ENCODE data around the gene BCR. TPM values are rescaled to one million over a fixed set of nuclear protein-coding genes. Genes with fewer than 3 reads are reported as not detected.

The BCR gene
- total RNA-seq, 2 experiments from 2014 or later, result 62.3 to 63.3 TPM

DNA sequence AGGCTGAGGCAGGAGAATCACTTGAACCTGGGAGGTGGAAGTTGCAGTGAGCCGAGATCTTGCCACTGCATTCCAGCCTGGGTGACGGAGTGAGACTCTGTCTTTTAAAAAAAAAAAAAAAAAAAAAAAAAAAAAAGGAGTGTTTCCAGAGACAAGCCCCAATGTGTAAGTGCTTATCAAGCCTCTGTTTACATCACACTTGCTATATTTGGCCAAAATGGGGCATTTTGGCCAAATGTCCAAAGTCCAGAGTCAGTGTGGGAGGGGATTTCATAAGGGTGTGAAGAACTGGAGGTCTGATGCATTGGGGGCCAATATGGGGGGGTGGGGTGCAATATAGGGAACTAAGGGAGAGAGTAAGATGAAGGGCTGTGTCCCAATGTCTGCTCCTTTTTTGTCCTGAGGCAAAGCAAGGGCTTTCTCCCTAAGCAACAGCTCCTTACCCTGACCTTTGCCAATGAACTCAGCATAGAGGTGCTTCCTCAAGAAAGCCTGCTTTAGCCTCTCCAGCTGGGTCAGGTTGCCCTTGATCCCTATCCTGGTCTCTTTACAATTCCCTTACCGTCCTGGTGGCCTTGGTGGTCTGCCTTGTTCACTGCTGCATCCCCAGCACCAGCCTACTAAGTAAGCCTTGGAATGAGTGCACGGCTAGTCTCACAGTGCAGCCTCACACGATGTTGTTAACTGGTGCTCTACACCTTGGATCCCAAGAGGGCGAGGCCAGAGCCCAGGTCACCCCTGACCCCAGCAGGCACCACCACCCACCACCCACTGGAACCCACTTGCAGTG lies 14.1 kb upstream of the BCR start:
- Mint-ChIP-seq H3K4me3 (no peak overlapping the region), H3K27ac (no peak overlapping the region), H3K36me3 (ENCODE audit: low read depth) (no peaks in the 10 kb centered on the region), H3K9me3 (no peaks in the 10 kb centered on the region), H3K27me3 (ENCODE audit: low read depth) (no peaks in the 10 kb centered on the region), H3K4me1 (ENCODE audit: low read depth) (no peaks in the 10 kb centered on the region)
- intact Hi-C loops (cut with micrococcal nuclease), result no loop called here
- DNase-seq, result no peak
- CTCF ChIA-PET, result interaction anchor here (0.6 to 0.7 kb wide), 2 partner anchors 9 to 118 kb away, joined by 3 to 5 read pairs; no protein-coding TSS in a partner anchor

DNA sequence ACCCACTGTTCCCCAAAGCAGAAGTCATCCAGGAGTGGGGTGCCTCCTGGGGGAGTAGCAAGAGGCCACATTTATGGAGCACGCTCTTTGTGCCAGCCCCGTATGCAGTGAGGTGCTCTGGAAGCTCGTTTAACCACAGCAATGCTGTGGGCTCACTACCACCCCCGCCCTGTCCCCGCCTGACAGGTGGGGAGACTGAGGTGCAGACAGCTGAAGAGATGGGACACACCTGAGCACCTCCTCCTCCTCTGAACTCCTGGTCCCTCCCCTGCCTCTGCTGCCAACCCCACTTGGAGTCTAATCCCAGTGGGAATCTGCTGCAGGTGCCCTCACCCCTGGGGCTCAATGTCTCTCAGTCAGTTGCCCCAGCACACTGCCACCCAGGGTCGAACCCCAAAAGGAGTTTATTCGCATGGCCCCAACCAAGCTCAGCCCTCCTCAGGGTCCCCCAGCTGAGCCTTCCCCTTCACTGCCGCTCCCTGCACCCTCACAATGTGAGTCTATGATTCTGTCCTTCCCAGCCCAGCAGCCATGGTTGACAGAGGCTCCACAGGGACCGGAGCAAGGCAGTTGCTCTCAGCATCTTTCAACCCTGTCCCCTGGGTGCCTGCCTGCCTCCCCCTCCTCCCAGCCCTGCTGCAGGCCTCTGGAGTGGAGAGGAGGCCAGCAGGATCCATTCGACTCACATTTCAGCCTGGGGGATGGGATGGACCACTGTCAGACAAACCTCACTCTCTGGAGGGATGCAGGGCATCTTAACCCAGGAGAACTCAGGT lies 13.3 kb upstream of the BCR start:
- Mint-ChIP-seq H3K27me3 (ENCODE audit: low read depth) (no peaks in the 10 kb centered on the region), H3K27ac (no peak overlapping the region), H3K36me3 (ENCODE audit: low read depth) (no peaks in the 10 kb centered on the region), H3K9me3 (no peaks in the 10 kb centered on the region), H3K4me3 (no peak overlapping the region), H3K4me1 (ENCODE audit: low read depth) (no peaks in the 10 kb centered on the region)
- DNase-seq, result no peak
- intact Hi-C loops (cut with micrococcal nuclease), result no loop called here
- CTCF ChIA-PET, result interaction anchor here (0.6 to 0.7 kb wide), 3 partner anchors 9 to 129 kb away, joined by 3 read pairs; no protein-coding TSS in a partner anchor

DNA sequence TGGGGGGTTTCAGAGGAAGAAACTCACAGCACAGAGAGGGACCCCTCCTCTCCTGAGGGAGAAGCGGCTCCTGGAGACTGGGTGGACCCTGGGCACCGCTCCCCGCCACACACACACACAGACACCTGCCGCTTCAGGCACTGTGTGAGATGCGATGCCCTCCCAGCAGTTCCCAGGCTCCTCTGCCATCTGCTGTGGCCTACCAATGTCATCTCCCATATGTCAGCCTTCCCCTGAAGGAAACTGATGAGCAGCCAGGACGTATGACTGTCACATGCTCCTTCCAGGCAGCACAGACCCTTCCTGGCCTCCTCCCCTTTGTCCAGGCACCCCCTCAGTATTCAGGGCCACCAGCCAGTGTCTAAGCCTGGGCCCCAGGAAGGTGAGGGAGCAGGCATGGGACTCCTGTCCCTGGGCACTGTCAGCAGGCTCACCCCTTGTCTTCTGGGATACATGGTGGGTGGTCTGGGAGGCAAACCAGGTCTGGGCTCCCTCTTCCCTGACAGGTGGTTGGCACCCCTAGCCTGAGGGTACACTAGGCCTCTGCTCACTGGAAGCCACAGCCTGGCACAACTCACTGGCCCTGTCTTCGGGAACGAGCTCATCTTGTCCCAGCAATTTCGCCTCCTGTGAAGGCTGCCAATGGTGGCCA lies 11.8 kb upstream of the BCR start:
- no peaks in the 10 kb centered on the region for H3K4me1 Mint-ChIP-seq (ENCODE audit: low read depth)
- H3K27me3 Mint-ChIP-seq (ENCODE audit: low read depth), result no peaks in the 10 kb centered on the region
- no peaks in the 10 kb centered on the region for H3K9me3 Mint-ChIP-seq
- DNase-seq, result no peak
- H3K27ac Mint-ChIP-seq, result no peak overlapping the region
- CTCF ChIA-PET, result interaction anchor here (1.4 to 1.5 kb wide), 2 partner anchors 114 to 217 kb away, joined by 4 to 5 read pairs; no protein-coding TSS in a partner anchor
- H3K36me3 Mint-ChIP-seq (ENCODE audit: low read depth), result no peaks in the 10 kb centered on the region
- intact Hi-C loops (cut with micrococcal nuclease), result no loop called here
- H3K4me3 Mint-ChIP-seq, result no peak overlapping the region

GRCh38 chr22:23169043-23169406 lies 11.3 kb upstream of the BCR start:
- H3K27me3 Mint-ChIP-seq (ENCODE audit: low read depth), result no peaks in the 10 kb centered on the region
- no peak for DNase-seq
- H3K4me1 Mint-ChIP-seq (ENCODE audit: low read depth), result peaks cover 3% of the 10 kb centered on the region
- H3K4me3 Mint-ChIP-seq, result no peak overlapping the region
- CTCF ChIA-PET, result interaction anchor here (0.9 to 1.5 kb wide), 4 partner anchors 10 to 217 kb away, joined by 3 to 5 read pairs (median 4); no protein-coding TSS in a partner anchor
- intact Hi-C loops (cut with micrococcal nuclease), result no loop called here
- no peaks in the 10 kb centered on the region for H3K9me3 Mint-ChIP-seq
- no peaks in the 10 kb centered on the region for H3K36me3 Mint-ChIP-seq (ENCODE audit: low read depth)
- no peak overlapping the region for H3K27ac Mint-ChIP-seq

DNA sequence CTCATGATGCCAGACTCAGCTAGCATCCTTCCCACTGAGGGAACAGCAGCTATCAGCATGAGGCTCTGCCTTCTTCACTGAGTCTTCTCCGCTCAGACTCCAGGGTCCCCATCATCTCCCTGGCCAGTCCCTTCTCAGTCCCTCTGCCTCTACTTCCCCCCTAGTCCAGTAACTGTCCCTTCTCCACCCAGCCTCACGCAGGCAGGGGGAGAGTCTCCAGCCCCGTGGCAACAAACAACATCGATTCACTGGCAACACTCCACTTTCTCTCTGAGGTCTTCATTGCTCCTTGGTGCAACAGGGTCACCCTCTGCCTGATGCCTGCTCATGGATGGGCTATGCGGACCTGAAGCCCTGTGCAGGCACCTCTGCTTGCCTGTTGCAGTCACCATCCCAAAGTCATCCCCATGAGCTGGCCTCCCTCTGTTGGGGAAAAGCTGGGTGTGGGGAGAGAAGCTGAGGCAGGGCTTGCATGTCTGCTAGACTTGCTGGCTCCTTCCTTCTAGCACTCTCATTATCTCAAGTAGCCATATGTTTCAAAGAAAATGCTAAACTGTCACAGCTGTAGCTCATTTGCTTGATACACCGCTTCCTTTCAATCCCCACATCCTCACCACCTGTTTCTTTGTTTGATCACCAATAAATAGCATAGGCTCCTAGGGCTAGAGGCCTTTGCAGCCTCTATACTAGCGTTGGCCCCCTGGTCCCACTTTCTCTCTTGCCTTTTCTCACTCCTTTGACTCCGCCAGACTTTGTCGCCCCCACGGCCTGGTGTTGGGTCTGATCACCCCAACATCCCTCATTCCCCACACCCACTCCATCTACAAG lies 4.3 kb upstream of the BCR start:
- Mint-ChIP-seq H3K27me3 (ENCODE audit: low read depth) (no peaks in the 10 kb centered on the region), H3K9me3 (peaks cover 5% of the 10 kb centered on the region), H3K4me3 (no peak overlapping the region), H3K36me3 (ENCODE audit: low read depth) (no peaks in the 10 kb centered on the region), H3K27ac (no peak overlapping the region), H3K4me1 (ENCODE audit: low read depth) (peaks cover 27% of the 10 kb centered on the region)
- CTCF ChIA-PET, result interaction anchor here (0.6 to 9.2 kb wide), 12 partner anchors 8 to 210 kb away, joined by 3 to 167 read pairs (median 7); partner anchors contain the start of gene RSPH14
- intact Hi-C loops (cut with micrococcal nuclease), result loop anchor here (10.0 kb wide), 1 partner anchor 359 kb away; no protein-coding TSS in a partner anchor
- DNase-seq, result no peak

DNA sequence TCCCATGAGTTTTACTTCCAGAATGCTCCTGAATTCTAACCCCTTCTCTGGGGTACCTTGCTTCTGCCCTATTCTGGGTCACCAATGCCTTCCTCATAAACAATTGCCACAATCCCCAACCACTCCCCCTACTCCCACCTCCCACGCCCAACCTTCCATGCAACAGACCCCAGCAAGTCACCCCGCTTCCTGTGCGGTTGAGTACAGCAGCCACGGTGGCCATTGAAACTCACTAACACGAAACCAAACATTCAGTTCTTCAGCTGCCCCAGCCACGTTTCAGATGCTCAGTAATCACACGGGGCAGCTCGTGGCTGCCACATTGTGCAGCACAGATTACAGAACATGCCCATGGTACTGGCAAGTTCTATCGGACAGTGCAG lies 3.7 kb upstream of the BCR start:
- Mint-ChIP-seq H3K4me1 (ENCODE audit: low read depth) (peaks cover 27% of the 10 kb centered on the region), H3K4me3 (no peak overlapping the region), H3K27me3 (ENCODE audit: low read depth) (no peaks in the 10 kb centered on the region), H3K9me3 (peaks cover 5% of the 10 kb centered on the region), H3K36me3 (ENCODE audit: low read depth) (peaks cover under 1% of the 10 kb centered on the region), H3K27ac (no peak overlapping the region)
- DNase-seq, result no peak
- intact Hi-C loops (cut with micrococcal nuclease), result loop anchor here (10.0 kb wide), 1 partner anchor 358 kb away; no protein-coding TSS in a partner anchor
- CTCF ChIA-PET, result interaction anchor here (0.6 to 9.2 kb wide), 14 partner anchors 9 to 209 kb away, joined by 3 to 167 read pairs (median 4); partner anchors contain the start of gene RSPH14

DNA sequence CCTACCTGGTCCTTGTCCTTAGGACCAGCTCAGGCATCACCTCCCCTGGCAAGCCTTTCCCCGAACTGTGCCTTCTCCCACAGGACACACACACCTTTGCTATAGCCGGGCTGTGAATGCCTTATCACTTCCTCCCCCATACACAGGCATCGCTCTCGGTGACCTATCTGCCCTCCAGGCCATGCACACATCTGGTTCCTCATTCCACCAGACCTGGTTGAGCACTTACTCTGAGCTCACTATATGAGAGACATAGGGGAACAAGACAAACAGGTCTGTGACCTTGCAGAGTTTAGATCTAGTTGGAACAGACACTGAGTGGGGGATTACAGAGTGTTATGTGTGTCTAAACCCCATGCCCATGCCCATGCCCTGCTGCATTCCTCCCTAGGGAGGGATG lies 3.1 kb upstream of the BCR start:
- no peak overlapping the region for H3K27ac Mint-ChIP-seq
- CTCF ChIA-PET, result interaction anchor here (0.9 to 9.2 kb wide), 12 partner anchors 9 to 209 kb away, joined by 3 to 167 read pairs (median 5); no protein-coding TSS in a partner anchor
- no peaks in the 10 kb centered on the region for H3K27me3 Mint-ChIP-seq (ENCODE audit: low read depth)
- intact Hi-C loops (cut with micrococcal nuclease), result loop anchor here (10.0 kb wide), 1 partner anchor 358 kb away; no protein-coding TSS in a partner anchor
- no peak for DNase-seq
- peaks cover 6% of the 10 kb centered on the region for H3K36me3 Mint-ChIP-seq (ENCODE audit: low read depth)
- peaks cover 5% of the 10 kb centered on the region for H3K9me3 Mint-ChIP-seq
- no peak overlapping the region for H3K4me3 Mint-ChIP-seq
- peaks cover 29% of the 10 kb centered on the region for H3K4me1 Mint-ChIP-seq (ENCODE audit: low read depth)

- Mint-ChIP-seq H3K9me3 (peaks cover 5% of the 10 kb centered on the region), H3K27ac (peak overlapping the region; percentile 53), H3K4me1 (ENCODE audit: low read depth) (peaks cover 43% of the 10 kb centered on the region), H3K4me3 (peak overlapping the region; percentile 24), H3K36me3 (ENCODE audit: low read depth) (peaks cover 19% of the 10 kb centered on the region), H3K27me3 (ENCODE audit: low read depth) (no peaks in the 10 kb centered on the region)
- CTCF ChIA-PET, result interaction anchor here (0.6 to 9.2 kb wide), 17 partner anchors 9 to 660 kb away, joined by 3 to 167 read pairs (median 3); partner anchors contain the start of gene DERL3
- intact Hi-C loops (cut with micrococcal nuclease), result loop anchor here (1.0 to 10.0 kb wide), 3 partner anchors 104 to 356 kb away; no protein-coding TSS in a partner anchor
- peak; percentile 67 for DNase-seq
Observed at GRCh38 chr22:23178512-23179254, 1.6 kb upstream of the BCR start.

DNA sequence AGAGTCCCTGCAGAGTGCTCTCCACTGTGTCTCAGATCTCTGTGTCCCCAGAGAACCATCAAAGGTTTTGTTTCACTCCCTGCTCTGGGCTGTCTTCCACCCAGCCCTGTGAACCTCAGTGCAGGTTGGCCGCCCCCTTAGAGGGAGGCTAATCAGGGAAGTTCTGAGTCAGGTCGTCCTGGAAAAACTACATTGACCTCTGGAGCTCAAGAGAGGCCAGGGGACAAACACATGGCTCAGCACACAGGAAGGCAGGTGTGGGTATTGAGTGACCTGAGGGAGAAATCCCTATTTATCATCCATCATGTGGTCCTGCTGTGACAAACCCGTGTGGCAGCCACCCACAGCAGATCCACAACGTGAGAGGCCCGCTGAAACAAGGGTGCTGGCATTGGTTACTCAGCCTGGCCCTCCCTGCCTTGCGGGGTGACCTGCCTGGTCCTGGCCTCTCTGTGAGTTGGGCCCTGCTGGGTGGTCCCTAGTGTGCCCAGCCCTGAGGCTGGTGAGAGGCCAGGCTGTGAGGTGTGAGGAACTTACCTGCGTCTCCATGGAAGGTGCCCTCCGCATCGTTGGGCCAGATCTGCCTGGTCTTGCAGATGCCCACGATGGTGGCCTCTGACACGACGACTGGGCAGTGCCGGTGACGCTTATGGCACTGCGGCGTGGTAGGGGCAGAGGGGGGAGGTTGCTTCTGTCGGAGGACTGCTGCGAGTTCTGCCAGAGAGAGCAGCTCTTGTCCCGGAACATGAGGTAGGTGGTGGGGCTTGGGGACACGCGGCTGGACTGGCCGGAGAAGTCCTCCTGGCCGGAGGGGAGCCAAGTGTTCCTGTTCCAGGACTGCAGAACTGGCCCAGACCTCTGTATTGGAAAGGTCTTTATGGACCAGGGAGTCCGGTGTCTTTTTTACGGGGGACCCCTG lies 669 bp upstream of the BCR start:
- no peak overlapping the region for H3K27ac Mint-ChIP-seq
- no peaks in the 10 kb centered on the region for H3K27me3 Mint-ChIP-seq (ENCODE audit: low read depth)
- H3K4me3 Mint-ChIP-seq, result peak overlapping the region; percentile 67
- CTCF ChIA-PET, result interaction anchor here (0.8 to 9.2 kb wide), 8 partner anchors 32 to 659 kb away, joined by 3 to 167 read pairs (median 6); partner anchors contain the start of gene DERL3
- peaks cover 5% of the 10 kb centered on the region for H3K9me3 Mint-ChIP-seq
- peak; percentile 19 for DNase-seq
- peaks cover 48% of the 10 kb centered on the region for H3K4me1 Mint-ChIP-seq (ENCODE audit: low read depth)
- peaks cover 22% of the 10 kb centered on the region for H3K36me3 Mint-ChIP-seq (ENCODE audit: low read depth)
- intact Hi-C loops (cut with micrococcal nuclease), result loop anchor here (10.0 kb wide), 1 partner anchor 355 kb away; no protein-coding TSS in a partner anchor
